NCI-H446 (cell line): Measurements from ENCODE around the gene SMCO1.
"Not testable (repeated sequence)": the region's sequence is repeated elsewhere in the genome, so short reads cannot be mapped to it uniquely, and the experiment has no call there.

ENCODE experiments used
- DNase-seq, 2 experiments: peaks; one replicate each; lab custom pipeline; 2025; lab: John Stamatoyannopoulos, UW

Gene SMCO1

DNA sequence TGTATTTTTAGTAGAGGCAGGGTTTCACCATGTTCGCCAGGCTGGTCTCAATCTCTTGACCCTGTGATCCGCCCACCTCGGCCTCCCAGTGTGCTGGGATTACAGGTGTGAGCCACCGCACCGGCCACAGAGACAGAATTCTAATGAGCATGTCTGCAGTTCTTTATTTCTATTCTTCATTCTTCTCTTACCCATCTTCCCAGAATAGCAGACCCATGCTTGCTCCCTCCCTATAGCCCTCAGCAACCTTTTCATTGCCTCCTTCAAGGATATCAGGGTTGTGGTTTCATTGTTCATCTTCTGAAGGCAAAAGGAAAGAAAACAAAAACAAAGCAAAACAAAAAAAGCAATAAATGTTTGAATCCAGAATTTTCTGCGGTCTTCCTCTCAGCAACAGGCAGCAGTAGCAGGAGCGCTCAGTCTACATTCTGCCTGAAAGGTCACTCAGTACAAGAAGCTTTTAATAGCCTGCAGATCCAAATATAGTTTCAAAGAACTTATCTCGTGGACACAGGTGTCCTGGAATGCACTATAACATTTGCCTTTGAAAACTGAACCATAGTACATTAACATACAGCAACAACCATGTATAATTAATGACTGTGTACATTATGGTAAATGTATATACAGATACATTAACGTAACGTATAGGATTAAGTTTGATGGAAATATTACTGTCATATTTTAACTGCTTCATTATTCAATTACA is at the start of gene SMCO1:
Gene SMCO1, minus strand, starts transcription at position 434 of the 709 bp plus-strand sequence. Its CDS starts 137 bp downstream, at position 297.
- no peak for DNase-seq

- no peak for DNase-seq
Measured at GRCh38 chr3:196563721-196564225, 48.6 kb upstream of the SMCO1 start.

GRCh38 chr3:196559826-196560225 is 44.7 kb upstream of the SMCO1 start:
- no peak for DNase-seq

DNA sequence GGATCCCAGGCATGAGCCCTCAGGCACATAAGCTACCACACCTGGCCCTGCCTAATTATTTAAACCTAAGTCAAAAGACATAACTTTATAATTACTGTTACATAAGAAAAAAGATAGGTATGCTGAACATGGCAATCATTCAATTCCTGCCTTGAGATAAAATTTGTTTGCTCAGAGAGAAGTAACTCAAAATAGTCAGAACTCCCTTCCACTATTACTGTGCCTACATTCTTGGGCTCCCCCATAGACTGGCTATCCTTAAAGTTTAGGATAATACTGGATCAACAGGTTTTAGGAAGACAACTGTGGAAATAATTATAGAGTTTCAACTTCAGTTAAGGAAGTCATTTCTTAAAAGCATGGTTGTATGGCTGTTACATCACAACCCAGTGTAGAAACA is 43.3 kb upstream of the SMCO1 start:
- no peak for DNase-seq

GRCh38 chr3:196557236-196557635 is 42.1 kb upstream of the SMCO1 start:
- DNase-seq = no peak

DNA sequence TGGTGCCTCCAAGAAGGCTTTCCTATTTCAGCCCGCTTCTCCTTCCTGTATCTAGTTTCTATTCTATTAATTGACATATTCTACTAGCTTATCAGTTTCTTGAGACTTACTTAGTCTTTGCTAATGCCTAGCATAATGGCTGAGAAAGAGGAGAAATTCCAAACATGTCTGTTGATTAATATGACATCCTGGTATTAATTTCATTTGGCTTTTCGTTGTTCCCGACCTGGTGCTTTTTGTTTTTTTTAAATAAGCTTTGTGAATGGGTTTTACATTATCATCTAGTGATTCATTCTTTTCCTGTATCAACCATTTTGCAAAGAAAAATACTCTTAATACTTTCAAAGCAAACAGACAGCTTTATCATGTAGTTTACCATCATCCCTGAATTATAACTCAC is 40.1 kb upstream of the SMCO1 start:
- no peak for DNase-seq

DNA sequence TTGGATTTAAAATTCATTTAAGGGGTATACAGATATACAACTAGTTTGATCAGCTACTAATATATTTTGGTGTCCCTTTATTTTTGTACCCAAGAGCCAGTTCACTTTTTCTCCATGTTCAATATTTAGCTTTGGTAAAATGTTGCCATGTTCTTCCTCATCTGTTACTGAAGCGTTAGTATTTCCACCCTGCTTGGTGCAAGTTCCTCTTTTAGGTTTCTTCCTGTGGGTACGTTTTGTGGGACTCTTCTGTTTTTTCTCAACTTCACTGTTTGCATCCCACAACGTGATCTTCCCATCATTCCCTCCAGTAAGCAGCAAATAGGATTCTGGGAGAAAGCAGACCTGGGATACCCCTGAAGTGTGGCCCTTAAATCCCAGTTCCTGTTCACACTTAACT is 39.1 kb upstream of the SMCO1 start:
- DNase-seq = no peak

DNA sequence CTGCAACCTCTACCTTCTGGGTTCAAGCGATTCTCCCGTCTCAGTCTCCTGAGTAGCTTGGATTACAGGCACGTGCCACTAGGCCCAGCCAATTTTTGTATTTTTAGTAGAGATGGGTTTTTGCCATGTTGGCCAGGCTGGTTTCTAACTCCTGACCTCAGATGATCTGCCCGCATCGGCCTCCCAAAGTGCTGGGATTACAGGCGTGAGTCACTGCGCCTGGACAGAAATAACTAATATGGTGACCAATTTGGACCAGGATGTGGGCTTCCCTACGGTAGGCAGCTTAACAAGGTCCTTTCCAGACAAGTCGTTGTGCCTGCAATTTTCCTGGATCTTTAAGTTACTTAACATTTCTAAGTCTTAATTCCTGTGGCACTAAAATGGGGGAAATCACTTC is 38.4 kb upstream of the SMCO1 start:
- DNase-seq = no peak

DNA sequence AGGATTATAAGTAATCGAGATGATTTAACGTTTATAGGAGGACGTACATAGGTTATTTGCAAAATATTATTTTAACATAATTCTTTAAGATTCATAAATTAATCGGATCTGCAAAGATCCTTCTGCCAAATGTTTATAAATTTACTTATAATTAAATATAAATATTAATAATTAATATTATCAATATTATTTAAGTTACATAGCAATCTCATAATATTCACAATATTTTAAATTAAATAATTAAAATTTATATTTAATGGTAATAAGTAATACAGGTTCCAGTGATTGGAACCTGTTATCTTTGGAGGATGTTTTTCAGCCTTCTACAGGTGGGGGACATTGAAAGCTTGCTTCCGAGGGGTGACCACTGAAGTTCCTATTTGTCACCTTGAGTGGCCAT is 37.1 kb upstream of the SMCO1 start:
- no peak for DNase-seq

DNA sequence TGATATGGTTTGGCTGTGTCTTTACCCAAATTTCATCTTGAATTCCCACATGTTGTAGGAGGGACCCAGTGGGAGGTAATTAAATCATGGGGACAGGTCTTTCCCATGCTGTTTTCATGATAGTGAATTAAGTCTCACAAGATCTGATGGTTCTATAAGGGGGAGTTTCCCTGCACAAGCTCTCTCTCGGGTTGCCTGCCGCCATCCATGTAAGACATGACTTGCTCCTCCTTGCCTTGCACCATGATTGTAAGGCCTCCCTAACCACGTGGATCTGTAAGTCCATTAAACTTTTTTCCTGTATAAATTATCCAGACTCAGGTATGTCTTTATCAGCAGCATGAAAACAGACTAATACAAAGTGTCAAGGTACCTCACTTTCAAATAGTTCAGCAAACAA is 35.0 kb upstream of the SMCO1 start:
- not testable (repeated sequence) for DNase-seq

GRCh38 chr3:196549312-196549711 is 34.2 kb upstream of the SMCO1 start:
- DNase-seq = not testable (repeated sequence)

DNA sequence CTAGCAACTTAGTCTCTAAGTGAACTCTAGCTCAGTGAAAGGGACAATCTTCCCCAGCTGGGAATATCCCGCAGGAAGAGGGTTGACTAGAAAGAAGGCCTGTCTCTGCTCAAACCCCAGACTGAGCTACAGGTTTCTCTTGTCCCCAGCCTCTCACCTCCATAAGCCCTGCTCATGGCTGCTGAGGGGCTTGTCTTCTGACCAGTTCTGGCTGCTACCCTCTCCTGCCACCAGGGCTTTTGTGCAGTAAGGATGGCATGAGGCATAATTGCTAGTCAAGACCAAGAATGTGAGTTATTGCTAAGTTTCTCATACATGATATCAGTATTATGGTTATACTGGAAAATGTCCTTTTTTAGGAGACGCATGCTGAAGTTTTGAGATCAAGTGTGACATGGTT is 31.9 kb upstream of the SMCO1 start:
- no peak for DNase-seq

DNA sequence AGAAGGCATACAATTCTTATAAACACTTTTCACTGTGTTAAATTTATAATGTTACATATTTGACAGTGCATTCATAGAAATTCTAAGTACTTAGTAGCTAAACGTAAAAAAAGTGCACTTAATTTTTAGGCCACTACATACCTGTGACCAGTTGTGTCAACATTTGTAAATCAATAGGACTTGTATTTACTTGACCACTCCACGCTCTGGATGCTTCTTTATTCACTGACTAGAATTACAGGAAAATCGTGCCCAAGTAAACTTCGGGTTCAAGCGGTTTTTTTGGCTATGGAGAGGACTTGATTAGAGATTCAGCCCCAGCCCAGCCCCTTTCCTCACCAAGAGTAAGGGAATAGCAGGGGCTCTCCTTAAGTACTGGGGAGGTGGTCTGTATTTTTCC is 31.4 kb upstream of the SMCO1 start:
- no peak for DNase-seq

DNA sequence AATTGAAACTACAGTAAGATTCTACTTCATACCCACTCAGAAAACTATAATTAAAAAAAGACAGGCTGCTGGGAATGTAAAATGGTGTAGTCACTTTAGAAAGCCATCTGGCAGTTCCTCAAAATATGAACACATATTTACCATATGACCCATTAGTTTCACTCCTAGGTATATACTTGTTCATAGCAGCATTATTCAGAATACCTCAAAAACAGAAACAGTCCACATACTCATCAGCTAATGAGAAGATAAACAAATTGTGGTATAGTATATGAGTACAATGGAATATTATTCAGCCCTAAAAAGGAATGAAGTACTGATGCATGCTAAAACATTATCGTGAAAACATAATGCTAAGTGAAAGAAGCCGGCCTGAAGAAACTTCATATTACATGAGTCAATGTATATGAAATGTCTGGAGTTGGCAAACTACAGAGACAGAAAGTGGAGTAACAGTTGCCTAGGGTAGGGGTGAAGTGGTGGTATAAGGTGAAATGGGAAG is 29.4 kb upstream of the SMCO1 start:
- no peak for DNase-seq

- no peak for DNase-seq
Measured at GRCh38 chr3:196541684-196542445, 26.7 kb upstream of the SMCO1 start.

DNA sequence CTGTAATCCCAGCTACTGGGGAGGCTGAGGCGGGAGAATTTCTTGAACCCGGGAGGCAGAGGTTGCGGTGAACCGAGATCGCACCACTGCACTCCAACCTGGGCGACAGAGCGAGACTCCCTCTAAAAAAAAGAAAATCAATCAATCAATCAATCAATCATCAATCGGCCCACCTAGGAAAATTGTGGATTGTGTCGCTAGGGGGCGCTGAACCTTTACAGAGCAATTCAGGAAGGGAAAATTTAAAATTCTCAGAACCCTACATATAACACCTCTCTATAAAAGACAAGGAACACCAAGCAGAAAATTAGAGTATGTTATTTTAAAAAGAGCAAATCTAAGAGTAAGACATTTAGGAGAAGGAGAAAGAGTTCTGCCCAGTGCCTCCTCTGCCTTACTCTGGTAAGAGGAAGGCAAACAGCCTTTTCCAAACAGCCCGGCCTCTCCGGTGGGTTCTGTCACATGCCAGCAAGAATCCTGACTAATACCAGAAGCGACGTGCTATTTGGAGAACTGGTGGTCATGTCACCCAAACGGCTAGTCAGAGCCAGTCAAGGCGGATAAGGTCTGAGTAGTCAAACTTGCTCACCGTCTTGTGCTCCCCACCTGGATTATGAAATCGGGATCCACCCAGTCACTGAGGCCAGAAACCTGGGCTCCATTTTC is 22.3 kb upstream of the SMCO1 start:
- peak; percentile 29 to 38 for DNase-seq

GRCh38 chr3:196533260-196533681 is 18.1 kb upstream of the SMCO1 start:
- DNase-seq = no peak

DNA sequence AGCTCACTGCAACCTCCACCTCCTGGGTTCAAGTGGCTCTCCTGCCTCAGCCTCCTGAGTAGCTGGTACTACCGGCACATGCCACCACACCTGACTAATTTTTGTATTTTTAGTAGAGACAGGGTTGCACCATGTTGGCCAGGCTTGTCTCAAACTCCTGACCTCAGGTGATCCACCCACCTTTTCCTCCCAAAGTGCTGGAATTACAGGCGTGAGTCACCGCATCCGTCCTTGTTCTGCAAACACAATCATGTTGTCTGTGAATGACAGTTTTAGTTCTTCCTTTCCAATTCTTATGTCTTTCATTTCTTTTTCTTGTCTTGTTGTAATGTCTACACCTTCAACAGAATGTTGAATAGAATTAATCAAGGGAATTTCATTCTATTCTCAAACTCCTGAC is 16.3 kb upstream of the SMCO1 start:
- no peak for DNase-seq

- peak; percentile 26 to 51 for DNase-seq
Measured at GRCh38 chr3:196528639-196529233, 13.6 kb upstream of the SMCO1 start.

- no peak for DNase-seq
Measured at GRCh38 chr3:196525141-196525540, 10.0 kb upstream of the SMCO1 start.

DNA sequence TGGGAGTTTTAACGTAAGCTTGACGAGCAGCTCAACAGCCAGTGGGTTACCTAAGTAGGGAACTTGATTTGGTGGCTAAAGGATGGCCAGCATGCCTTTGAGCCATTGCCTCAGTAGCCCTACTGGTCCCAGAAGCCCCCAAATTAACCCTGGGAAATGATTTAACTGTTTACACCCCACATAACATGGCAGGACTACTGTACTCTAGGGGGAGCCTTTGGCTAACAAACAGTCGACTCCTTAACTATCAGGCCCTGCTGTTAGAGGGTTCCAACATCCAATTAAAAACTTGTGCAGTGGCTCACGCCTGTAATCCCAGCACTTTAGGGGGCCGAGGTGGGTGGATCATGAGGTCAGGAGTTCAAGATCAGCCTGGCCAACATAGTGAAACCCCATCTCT is 9.4 kb upstream of the SMCO1 start:
- peak in 1 of 2 experiments; percentile 37 for DNase-seq

DNA sequence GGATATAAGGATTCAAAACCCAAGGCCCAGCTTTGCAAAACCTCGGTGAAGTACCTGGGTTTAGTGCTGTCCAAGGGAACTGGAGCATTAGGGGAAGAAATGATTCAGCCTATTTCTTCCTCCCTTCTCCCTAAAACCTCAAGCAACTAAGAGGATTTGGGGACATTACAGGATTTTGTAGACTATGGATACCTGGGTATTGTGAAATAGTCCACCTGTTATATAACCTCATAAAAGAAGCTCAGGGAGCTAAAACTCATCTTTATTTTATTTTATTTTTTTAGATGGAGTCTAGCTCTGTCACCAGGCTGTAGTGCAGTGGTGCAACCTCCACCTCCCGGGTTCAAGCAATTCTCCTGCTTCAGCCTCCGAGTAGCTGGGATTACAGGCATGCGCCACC is 8.7 kb upstream of the SMCO1 start:
- no peak for DNase-seq
